DND-41 (cell line): Measurements from ENCODE around the gene ERCC1.

Source experiments
- ATAC-seq: fragments of 200-7000 bp; cut with Tn5 transposase; 3 replicates; pipeline ENCODE4 v1.9.1; 2021; ENCODE audit warnings: low read depth; ENCODE audit not compliant: insufficient read depth
- DNase-seq: peaks from one replicate; pipeline ENCODE4 v3.0.0-alpha.2; 2020
- H2AFZ ChIP-seq: 2 replicates; pipeline ENCODE4 v1.6.0; 2012; ENCODE audit warnings: low read depth, low read length
- H3K27ac ChIP-seq: 2 replicates; pipeline ENCODE4 v1.5.1; 2012; ENCODE audit warnings: low read length, inconsistent platforms
- H3K27me3 ChIP-seq: fragments of 200-600 bp; sonication (generic); 2 replicates; pipeline ENCODE4 v1.6.0; 2012; ENCODE audit warnings: low read length, mild to moderate bottlenecking, inconsistent platforms; ENCODE audit not compliant: insufficient read depth, poor library complexity
- H3K36me3 ChIP-seq: 2 replicates; pipeline ENCODE4 v1.5.1; 2012; ENCODE audit warnings: low read length, inconsistent platforms; ENCODE audit not compliant: insufficient read depth
- H3K4me1 ChIP-seq: 2 replicates; pipeline ENCODE4 v1.5.1; 2012; ENCODE audit warnings: mild to moderate bottlenecking, low read length; ENCODE audit not compliant: insufficient read depth
- H3K4me2 ChIP-seq: 2 replicates; pipeline ENCODE4 v1.6.0; 2012; ENCODE audit warnings: mild to moderate bottlenecking, moderate library complexity, low read length, inconsistent platforms; ENCODE audit not compliant: insufficient read depth
- H3K4me3 ChIP-seq, 2 experiments: fragments of 200-600 bp in 1 of 2; shearing (Covaris generic) in 1 of 2; 2 replicates each; pipeline ENCODE4 v1.5.1; 2012 to 2016; ENCODE audit warnings: inconsistent platforms in 2 of 2, low read length in 2 of 2, mild to moderate bottlenecking in 2 of 2, low read depth in 1 of 2, moderate library complexity in 1 of 2
- H3K79me2 ChIP-seq: 2 replicates; pipeline ENCODE4 v1.6.0; 2012; ENCODE audit warnings: low read length, inconsistent platforms; ENCODE audit not compliant: insufficient read depth
- H3K9ac ChIP-seq: 2 replicates; pipeline ENCODE4 v1.6.0; 2012; ENCODE audit warnings: low read depth, mild to moderate bottlenecking, inconsistent platforms, low read length, moderate library complexity
- H3K9me3 ChIP-seq: 2 replicates; pipeline ENCODE4 v1.5.1; 2012; ENCODE audit warnings: low read length, moderate library complexity, mild to moderate bottlenecking, inconsistent platforms; ENCODE audit not compliant: insufficient read depth, severe bottlenecking
- H4K20me1 ChIP-seq: 2 replicates; pipeline ENCODE4 v1.6.0; 2012; ENCODE audit warnings: low read length; ENCODE audit not compliant: insufficient read depth
- CTCF ChIP-seq: IDR thresholded peaks from 2 replicates; pipeline ENCODE4 v1.5.1; 2012; ENCODE audit warnings: borderline replicate concordance, low read length, moderate library complexity, mild to moderate bottlenecking; ENCODE audit not compliant: poor library complexity, severe bottlenecking; ENCODE audit errors: extremely low read depth
- EZH2 ChIP-seq: IDR thresholded peaks from 3 replicates; pipeline ENCODE4 v1.6.1; 2012; ENCODE audit warnings: borderline replicate concordance, low read depth, mild to moderate bottlenecking, moderate library complexity, low read length, inconsistent platforms; ENCODE audit not compliant: severe bottlenecking

ERCC1 gene

GRCh38 chr19:45420871-45421270, 2.8 kb downstream of the ERCC1 start:
- peaks cover 3% of the 10 kb centered on the region; the same call in 1 of the 2 replicates for H4K20me1 ChIP-seq
- H3K4me3 ChIP-seq, result no peak overlapping the region
- TF ChIP-seq CTCF (no peak), EZH2 (no peak)
- H3K4me2 ChIP-seq, result no peak overlapping the region
- peaks cover 11% of the 10 kb centered on the region for H3K79me2 ChIP-seq
- H2AFZ ChIP-seq, result no peak overlapping the region
- H3K9me3 ChIP-seq, result no peaks in the 10 kb centered on the region
- no peaks in the 10 kb centered on the region for H3K27me3 ChIP-seq
- no peak overlapping the region for H3K27ac ChIP-seq
- no peak overlapping the region for H3K9ac ChIP-seq
- DNase-seq (no peak), ATAC-seq (no peak)
- peaks cover 27% of the 10 kb centered on the region for H3K36me3 ChIP-seq
- H3K4me1 ChIP-seq, result peaks cover 40% of the 10 kb centered on the region

- Histone ChIP-seq H3K79me2 (peaks cover 11% of the 10 kb centered on the region), H3K27ac (no peak overlapping the region), H4K20me1 (peaks cover 3% of the 10 kb centered on the region; the same call in 1 of the 2 replicates), H3K4me3 (no peak overlapping the region), H3K4me1 (peaks cover 40% of the 10 kb centered on the region), H3K36me3 (peaks cover 27% of the 10 kb centered on the region), H3K9me3 (no peaks in the 10 kb centered on the region), H3K27me3 (no peaks in the 10 kb centered on the region), H2AFZ (no peak overlapping the region), H3K9ac (no peak overlapping the region), H3K4me2 (no peak overlapping the region)
- ATAC-seq (no peak), DNase-seq (no peak)
- TF ChIP-seq CTCF (no peak), EZH2 (no peak)
Observed at GRCh38 chr19:45420356-45420755, 3.4 kb downstream of the ERCC1 start.

DNA sequence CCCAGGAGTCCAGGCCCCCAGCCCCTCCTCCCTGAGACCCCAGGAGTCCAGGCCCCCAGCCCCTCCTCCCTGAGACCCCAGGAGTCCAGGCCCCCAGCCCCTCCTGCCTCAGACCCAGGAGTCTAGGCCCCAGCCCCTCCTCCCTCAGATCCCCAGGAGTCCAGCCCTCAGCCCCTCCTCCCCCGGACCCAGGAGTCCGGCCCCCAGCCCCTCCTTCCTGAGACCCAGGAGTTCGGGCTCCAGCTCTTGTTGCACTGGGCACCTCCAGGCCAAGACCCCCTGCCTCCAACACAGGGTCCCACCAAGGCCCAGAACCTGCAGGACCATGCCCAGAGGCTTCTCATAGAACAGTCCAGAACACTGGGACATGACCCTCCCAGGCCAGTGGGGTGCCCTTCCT, 3.8 kb downstream of the ERCC1 start:
- no peak for ATAC-seq
- Histone ChIP-seq H3K36me3 (peaks cover 27% of the 10 kb centered on the region), H2AFZ (no peak overlapping the region), H3K27me3 (no peaks in the 10 kb centered on the region), H3K4me2 (no peak overlapping the region), H3K4me1 (peaks cover 40% of the 10 kb centered on the region), H3K27ac (no peak overlapping the region), H3K4me3 (no peak overlapping the region), H4K20me1 (peaks cover 3% of the 10 kb centered on the region; the same call in 1 of the 2 replicates), H3K9me3 (no peaks in the 10 kb centered on the region), H3K79me2 (peaks cover 11% of the 10 kb centered on the region), H3K9ac (no peak overlapping the region)
- DNase-seq, result no peak
- TF ChIP-seq EZH2 (no peak), CTCF (no peak)

GRCh38 chr19:45419396-45419795, 4.3 kb downstream of the ERCC1 start:
- peak; percentile 48; the same call in 2 of the 3 replicates for ATAC-seq
- Histone ChIP-seq H3K79me2 (peaks cover 11% of the 10 kb centered on the region), H3K9me3 (no peaks in the 10 kb centered on the region), H3K27me3 (no peaks in the 10 kb centered on the region), H3K4me1 (peaks cover 38% of the 10 kb centered on the region), H3K9ac (no peak overlapping the region), H3K36me3 (peaks cover 31% of the 10 kb centered on the region), H3K4me2 (no peak overlapping the region), H4K20me1 (peaks cover 3% of the 10 kb centered on the region; the same call in 1 of the 2 replicates), H3K27ac (peak overlapping the region; percentile 29; the same call in 1 of the 2 replicates), H3K4me3 (no peak overlapping the region), H2AFZ (no peak overlapping the region)
- DNase-seq, result peak; percentile 36
- TF ChIP-seq EZH2 (no peak), CTCF (no peak)
